Measurements from ENCODE around the gene ELMO1.

Gene ELMO1

GRCh38 chr7:37109843-37110242 lies 338.8 kb downstream of the ELMO1 start:
- DNase-seq (ENCODE audit: extremely low read depth in 1 of 2, low read depth in 1 of 2) = no peak

DNA sequence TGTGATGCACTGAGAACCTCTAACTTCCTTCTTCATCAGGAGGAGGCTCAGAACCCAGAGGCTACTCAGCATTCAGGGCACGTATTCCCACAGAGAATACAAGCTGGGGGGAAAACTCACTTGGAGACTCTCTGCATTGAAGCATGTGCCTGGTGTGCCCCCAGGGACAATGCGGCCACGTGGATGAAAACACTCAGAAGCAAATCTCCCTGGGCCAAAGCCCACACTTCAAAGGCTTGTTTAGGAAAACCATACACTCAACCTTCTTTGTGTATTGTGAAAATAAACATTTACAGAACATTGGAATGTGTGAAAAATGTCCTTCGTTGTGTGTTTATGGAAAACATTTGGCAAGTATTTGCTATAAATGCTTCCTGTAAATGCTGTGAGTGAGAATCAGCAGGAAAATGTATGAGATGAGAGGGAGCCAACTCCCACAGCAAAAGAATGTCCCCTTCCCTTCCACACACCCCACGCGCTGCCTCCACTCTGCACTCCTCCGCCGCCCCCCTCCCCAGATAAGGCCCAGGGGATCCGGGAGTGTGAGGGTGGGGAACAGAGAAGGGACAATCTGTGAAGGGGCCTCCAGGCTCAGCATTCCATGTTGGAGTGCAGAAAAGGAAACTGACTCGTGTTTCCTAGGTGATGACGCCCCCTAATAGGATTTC lies 339.5 kb downstream of the ELMO1 start:
- no peak for DNase-seq (ENCODE audit: extremely low read depth in 1 of 2, low read depth in 1 of 2)

DNA sequence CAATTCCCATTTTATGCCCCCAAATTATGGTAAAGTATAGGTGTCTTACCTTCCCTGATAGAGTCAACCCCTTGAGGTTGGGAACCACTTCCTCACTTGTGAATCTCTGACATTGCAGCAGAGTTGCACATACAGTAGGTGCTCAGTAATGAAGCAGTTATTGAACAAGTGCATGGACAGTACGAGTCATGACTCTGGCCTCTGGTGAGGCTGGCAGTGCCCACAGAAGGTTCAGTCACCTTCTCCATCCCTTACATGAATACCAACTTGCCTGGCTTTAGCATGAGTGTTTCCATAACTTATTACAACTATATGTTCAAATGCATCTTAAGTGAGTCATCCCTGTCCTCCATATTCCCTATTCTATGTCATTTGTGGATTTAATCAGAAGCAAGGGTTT lies 340.0 kb downstream of the ELMO1 start:
- no peak for DNase-seq (ENCODE audit: extremely low read depth in 1 of 2, low read depth in 1 of 2)

- no peak for DNase-seq (ENCODE audit: extremely low read depth in 1 of 2, low read depth in 1 of 2)
These were observed 341.5 kb downstream of the ELMO1 start for GRCh38 chr7:37107047-37107750.

DNA sequence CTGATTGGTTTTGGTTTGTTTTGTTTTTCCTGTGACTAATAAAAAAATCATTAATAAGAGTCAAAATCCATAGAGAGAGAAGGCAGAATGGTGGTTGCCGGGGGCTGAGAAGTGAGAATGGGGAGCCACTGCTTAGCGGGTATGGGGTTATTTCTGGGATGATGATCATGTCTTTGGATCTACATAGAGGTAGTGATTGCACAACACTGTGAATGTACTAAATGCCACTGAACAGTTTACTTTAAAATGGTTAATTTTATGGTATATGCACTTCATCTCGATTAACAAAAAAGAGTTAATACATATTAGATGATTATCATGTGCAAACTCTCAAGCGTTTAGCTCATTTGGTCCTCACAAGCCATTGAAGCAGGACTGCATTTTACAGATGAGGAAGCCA lies 342.9 kb downstream of the ELMO1 start:
- no peak for DNase-seq (ENCODE audit: extremely low read depth in 1 of 2, low read depth in 1 of 2)

DNA sequence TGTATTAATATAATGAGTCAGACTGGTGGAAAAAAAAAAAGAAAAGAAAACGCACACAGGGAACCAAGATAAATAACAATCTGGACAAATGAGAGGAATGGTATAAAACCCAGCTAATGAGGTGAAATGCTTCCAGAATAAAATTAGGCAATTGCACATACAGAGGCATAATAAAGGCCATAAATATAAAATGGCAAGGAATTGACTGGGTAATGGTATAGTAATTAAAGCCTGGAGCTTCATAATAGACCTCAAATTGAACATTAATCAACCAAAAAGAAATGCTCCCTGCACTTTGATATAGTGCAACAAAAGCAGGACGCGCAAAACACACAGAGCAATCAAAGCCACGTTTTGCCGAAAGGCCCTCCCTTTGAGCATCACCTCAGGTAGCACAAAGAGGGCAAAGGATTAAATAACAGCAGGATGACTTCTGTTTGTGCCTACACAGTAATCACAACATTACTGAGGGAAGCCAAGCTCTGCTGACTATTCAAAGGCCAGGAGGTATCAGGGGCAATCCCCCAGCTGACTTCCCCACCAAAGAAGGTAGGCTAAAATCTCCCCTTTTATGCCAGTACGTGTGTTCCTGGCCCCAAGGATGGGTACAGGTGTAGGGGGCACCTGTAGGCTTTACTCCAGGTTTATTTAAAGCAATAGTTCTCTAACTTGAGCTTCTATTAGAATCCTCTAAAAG lies 343.7 kb downstream of the ELMO1 start:
- no peak for DNase-seq (ENCODE audit: extremely low read depth in 1 of 2, low read depth in 1 of 2)

- DNase-seq (ENCODE audit: extremely low read depth in 1 of 2, low read depth in 1 of 2) = no peak
These were observed 346.0 kb downstream of the ELMO1 start for GRCh38 chr7:37102518-37103137.

- no peak for DNase-seq (ENCODE audit: extremely low read depth in 1 of 2, low read depth in 1 of 2)
These were observed 347.8 kb downstream of the ELMO1 start for GRCh38 chr7:37100735-37101331.

GRCh38 chr7:37098762-37099161 lies 349.9 kb downstream of the ELMO1 start:
- no peak for DNase-seq (ENCODE audit: extremely low read depth in 1 of 2, low read depth in 1 of 2)

GRCh38 chr7:37097983-37098382 lies 350.7 kb downstream of the ELMO1 start:
- no peak for DNase-seq (ENCODE audit: extremely low read depth in 1 of 2, low read depth in 1 of 2)

- no peak for DNase-seq (ENCODE audit: extremely low read depth in 1 of 2, low read depth in 1 of 2)
These were observed 351.4 kb downstream of the ELMO1 start for GRCh38 chr7:37097276-37097675.

- DNase-seq (ENCODE audit: extremely low read depth in 1 of 2, low read depth in 1 of 2) = no peak
These were observed 352.3 kb downstream of the ELMO1 start for GRCh38 chr7:37096341-37096740.

DNA sequence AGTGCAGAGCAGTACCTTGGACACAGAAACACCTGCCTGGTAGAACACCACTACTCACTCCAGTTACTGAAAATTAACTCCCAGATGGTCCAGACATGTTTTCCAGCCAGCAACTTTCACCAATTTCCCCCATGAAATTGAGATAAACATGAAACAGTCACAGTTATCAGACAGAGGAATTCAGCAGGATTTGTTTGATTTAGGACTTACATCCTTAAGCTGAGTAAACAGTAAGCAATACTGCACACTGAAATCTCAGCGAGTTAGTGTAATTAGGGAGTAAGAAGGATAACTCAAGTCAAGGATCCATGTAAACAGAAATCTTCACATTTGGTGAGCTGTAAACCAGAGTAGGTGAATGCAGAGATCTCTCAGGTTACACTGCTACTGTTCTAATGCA lies 353.5 kb downstream of the ELMO1 start:
- DNase-seq (ENCODE audit: extremely low read depth in 1 of 2, low read depth in 1 of 2) = no peak

- DNase-seq (ENCODE audit: extremely low read depth in 1 of 2, low read depth in 1 of 2) = no peak
These were observed 355.4 kb downstream of the ELMO1 start for GRCh38 chr7:37093257-37093656.

- no peak for DNase-seq (ENCODE audit: extremely low read depth in 1 of 2, low read depth in 1 of 2)
These were observed 356.1 kb downstream of the ELMO1 start for GRCh38 chr7:37092548-37092947.

GRCh38 chr7:37089972-37090371 lies 358.7 kb downstream of the ELMO1 start:
- no peak for DNase-seq (ENCODE audit: extremely low read depth in 1 of 2, low read depth in 1 of 2)

- no peak for DNase-seq (ENCODE audit: extremely low read depth in 1 of 2, low read depth in 1 of 2)
These were observed 363.1 kb downstream of the ELMO1 start for GRCh38 chr7:37085600-37085999.

GRCh38 chr7:37084303-37084702 lies 364.4 kb downstream of the ELMO1 start:
- no peak for DNase-seq (ENCODE audit: extremely low read depth in 1 of 2, low read depth in 1 of 2)

DNA sequence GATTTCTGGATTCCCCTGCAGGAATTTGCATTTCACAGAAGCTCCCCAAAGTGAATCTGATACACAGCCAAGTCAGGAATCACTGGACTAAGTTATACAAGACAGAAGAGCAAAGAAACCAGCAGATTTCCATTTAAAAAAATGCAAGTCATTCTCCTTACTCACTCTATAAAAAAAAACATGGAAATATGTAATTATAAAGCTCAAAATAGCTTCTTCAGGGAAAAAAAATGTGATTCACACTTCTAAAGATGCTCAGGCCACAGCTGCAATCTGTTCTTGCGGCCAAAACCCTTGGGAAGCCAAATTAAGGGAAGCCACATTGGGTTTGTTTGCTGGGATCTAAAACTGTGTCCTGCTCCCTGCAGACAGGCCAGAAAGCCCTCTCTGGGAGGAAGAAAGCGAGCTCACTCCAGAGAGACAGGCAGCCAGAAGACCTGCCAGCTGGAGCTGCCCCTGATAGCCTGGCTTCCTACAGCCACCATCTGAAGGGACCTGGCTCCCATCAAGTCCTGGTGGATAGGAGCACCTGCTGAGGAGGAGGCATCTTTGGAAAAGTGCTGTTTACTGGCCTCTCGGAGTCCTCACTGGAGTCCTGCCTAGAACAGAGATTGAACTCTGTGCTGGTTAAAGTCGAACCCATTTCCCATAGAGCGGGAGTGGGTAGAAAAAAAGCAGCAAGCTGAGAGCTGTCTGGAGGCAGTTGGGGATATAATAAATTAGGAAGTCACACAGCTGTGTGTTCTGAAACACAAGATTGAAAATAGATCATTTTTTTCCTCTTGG lies 365.2 kb downstream of the ELMO1 start:
- no peak for DNase-seq (ENCODE audit: extremely low read depth in 1 of 2, low read depth in 1 of 2)

- DNase-seq (ENCODE audit: extremely low read depth in 1 of 2, low read depth in 1 of 2) = no peak
These were observed 367.2 kb downstream of the ELMO1 start for GRCh38 chr7:37081436-37081835.

All from activated CD8-positive, alpha-beta memory T cell treated with anti-CD3 and anti-CD28 coated beads for 1 hour (primary cell).